H7 (cell line): ENCODE data around the gene EMILIN2. TPM values are rescaled to one million over a fixed set of nuclear protein-coding genes. Genes with fewer than 3 reads are reported as not detected.

Experiments used
- DNase-seq: peaks from one replicate; pipeline ENCODE4 v3.0.0; 2012
- H3K27me3 ChIP-seq: 2 replicates; pipeline ENCODE4 v1.6.0; 2011; ENCODE audit warnings: mild to moderate bottlenecking, low read length; ENCODE audit not compliant: control insufficient read depth, insufficient read depth
- H3K36me3 ChIP-seq: replicated peaks from 2 replicates; pipeline ENCODE4 v1.5.1; 2011; ENCODE audit warnings: low read length; ENCODE audit not compliant: control insufficient read depth, insufficient read depth
- H3K4me3 ChIP-seq: 2 replicates; pipeline ENCODE4 v1.5.1; 2011; ENCODE audit warnings: low read depth, mild to moderate bottlenecking, control low read depth, low read length, moderate library complexity; ENCODE audit not compliant: insufficient read depth
- total RNA-seq: library from RNA; depleted of rRNA; stranded (reverse); fragments of >200 nt; shearing (Covaris generic); gene quantifications from 2 replicates; pipeline ENCODE4 v1.2.3, GENCODE V29; 2014

EMILIN2 gene
- total RNA-seq, 1 experiment from 2014 or later: 15.2 TPM

- Histone ChIP-seq H3K27me3 (no peaks in the 10 kb centered on the region), H3K4me3 (no peak overlapping the region), H3K36me3 (peaks cover 8% of the 10 kb centered on the region)
- DNase-seq: no peak
Observed at GRCh38 chr18:2918761-2919550, 72.2 kb downstream of the EMILIN2 start.

- Histone ChIP-seq H3K36me3 (peaks cover 9% of the 10 kb centered on the region), H3K27me3 (no peaks in the 10 kb centered on the region), H3K4me3 (no peak overlapping the region)
- DNase-seq: peak; percentile 28
Observed at GRCh38 chr18:2919600-2919999, 72.8 kb downstream of the EMILIN2 start.

- peak; percentile 34 for DNase-seq
Observed at GRCh38 chr18:2920027-2920426, 73.2 kb downstream of the EMILIN2 start.

GRCh38 chr18:2920546-2921343, 73.9 kb downstream of the EMILIN2 start:
- Histone ChIP-seq H3K36me3 (peaks cover 11% of the 10 kb centered on the region), H3K4me3 (no peak overlapping the region), H3K27me3 (no peaks in the 10 kb centered on the region)
- no peak for DNase-seq

More at GRCh38 chr18:2920027-2920426, 73.2 kb downstream of the EMILIN2 start:
- H3K36me3 ChIP-seq: peaks cover 11% of the 10 kb centered on the region
- no peak overlapping the region for H3K4me3 ChIP-seq
- H3K27me3 ChIP-seq: no peaks in the 10 kb centered on the region

GRCh38 chr18:2921778-2922177, 75.0 kb downstream of the EMILIN2 start:
- Histone ChIP-seq H3K27me3 (no peaks in the 10 kb centered on the region), H3K4me3 (no peak overlapping the region), H3K36me3 (peaks cover 12% of the 10 kb centered on the region)
- DNase-seq: peak; percentile 55

- Histone ChIP-seq H3K27me3 (no peaks in the 10 kb centered on the region), H3K4me3 (no peak overlapping the region), H3K36me3 (peaks cover 12% of the 10 kb centered on the region)
- DNase-seq: no peak
Observed at GRCh38 chr18:2923464-2923863, 76.7 kb downstream of the EMILIN2 start.

- no peak for DNase-seq
- H3K27me3 ChIP-seq: no peaks in the 10 kb centered on the region
- H3K36me3 ChIP-seq: peaks cover 8% of the 10 kb centered on the region
- H3K4me3 ChIP-seq: no peak overlapping the region
Observed at GRCh38 chr18:2924920-2925319, 78.1 kb downstream of the EMILIN2 start.

- no peak overlapping the region for H3K4me3 ChIP-seq
- H3K27me3 ChIP-seq: no peaks in the 10 kb centered on the region
- peaks cover 5% of the 10 kb centered on the region for H3K36me3 ChIP-seq
Observed at GRCh38 chr18:2926528-2926927, 79.7 kb downstream of the EMILIN2 start.

GRCh38 chr18:2927745-2928144, 80.9 kb downstream of the EMILIN2 start:
- Histone ChIP-seq H3K4me3 (no peak overlapping the region), H3K36me3 (peaks cover 5% of the 10 kb centered on the region), H3K27me3 (no peaks in the 10 kb centered on the region)
- DNase-seq: no peak

More at GRCh38 chr18:2926528-2926927, 79.7 kb downstream of the EMILIN2 start:
- no peak for DNase-seq

- no peak overlapping the region for H3K4me3 ChIP-seq
- DNase-seq: peak; percentile 79
Observed at GRCh38 chr18:2932247-2933181, 85.7 kb downstream of the EMILIN2 start.

GRCh38 chr18:2933995-2934394, 87.2 kb downstream of the EMILIN2 start:
- Histone ChIP-seq H3K4me3 (no peak overlapping the region), H3K36me3 (no peaks in the 10 kb centered on the region; the same call in none of the 2 replicates), H3K27me3 (no peaks in the 10 kb centered on the region)
- no peak for DNase-seq

More at GRCh38 chr18:2932247-2933181, 85.7 kb downstream of the EMILIN2 start:
- no peaks in the 10 kb centered on the region; the same call in none of the 2 replicates for H3K36me3 ChIP-seq
- H3K27me3 ChIP-seq: no peaks in the 10 kb centered on the region

- Histone ChIP-seq H3K36me3 (no peaks in the 10 kb centered on the region; the same call in none of the 2 replicates), H3K4me3 (no peak overlapping the region), H3K27me3 (no peaks in the 10 kb centered on the region)
- DNase-seq: no peak
Observed at GRCh38 chr18:2935438-2936192, 88.8 kb downstream of the EMILIN2 start.

GRCh38 chr18:2939317-2939716, 92.5 kb downstream of the EMILIN2 start:
- Histone ChIP-seq H3K4me3 (no peak overlapping the region), H3K27me3 (no peaks in the 10 kb centered on the region), H3K36me3 (no peaks in the 10 kb centered on the region; the same call in none of the 2 replicates)
- DNase-seq: no peak
